Body of pancreas (tissue), 4 donors: ENCODE measurements around the gene PARP3. TPM values are rescaled to one million over a fixed set of nuclear protein-coding genes. Genes with fewer than 3 reads are reported as not detected.

Source experiments
- ATAC-seq: fragments of 150-250 bp; one replicate; pipeline ENCODE4 v1.9.1; 2016
- DNase-seq, 4 donors: peaks; one replicate each; pipeline ENCODE4 v3.0.0-alpha.2; 2019
- H3K27ac ChIP-seq, 4 donors: fragments of 200-600 bp; sonication (generic); 1 replicate in 3 of 4; 2 replicates in 1 of 4; pipeline versions ENCODE4 v1.5.1 to v1.6.1; 2016 to 2019; ENCODE audit warnings: mild to moderate bottlenecking in 1 of 4, mixed read lengths in 1 of 4, moderate library complexity in 1 of 4
- H3K27me3 ChIP-seq, 2 donors: fragments of 200-600 bp; sonication (generic); one replicate each; pipeline ENCODE4 v1.6.0; 2016; ENCODE audit warnings: mild to moderate bottlenecking in 1 of 2
- H3K36me3 ChIP-seq, 2 donors: fragments of 200-600 bp; sonication (generic); replicated peaks in 1 of 2; 2 replicates each; pipeline ENCODE4 v1.5.1; 2016; ENCODE audit warnings: low read depth in 2 of 2; ENCODE audit not compliant: insufficient read depth in 1 of 2
- H3K4me1 ChIP-seq: fragments of 200-600 bp; sonication (generic); one replicate; pipeline ENCODE4 v1.6.0; 2016
- H3K4me3 ChIP-seq, 2 donors: fragments of 200-600 bp; sonication (generic); 1 replicate in 1 of 2; 2 replicates in 1 of 2; pipeline ENCODE4 v1.5.1; 2016 to 2019
- H3K9me3 ChIP-seq, 3 donors: fragments of 200-600 bp; sonication (generic); 1 replicate in 2 of 3; 2 replicates in 1 of 3; pipeline ENCODE4 v1.5.1; 2016
- CTCF ChIP-seq, 7 experiments: fragments of 450-650 bp in 4 of 7; fragments of 200-600 bp in 3 of 7; sonication (generic) in 3 of 7; IDR thresholded peaks; one replicate each; pipeline ENCODE4 v1.5.1; 2016 to 2019; ENCODE audit warnings: antibody characterized with exemption in 7 of 7
- POLR2A ChIP-seq, 3 donors: fragments of 450-650 bp; IDR thresholded peaks; one replicate each; pipeline ENCODE4 v1.6.1; 2016; ENCODE audit warnings: antibody characterized with exemption in 3 of 3, mild to moderate bottlenecking in 2 of 3
- WGBS, 2 donors: methylation state at CpG; one replicate each; pipeline ENCODE4 v1.1.5; 2017; 5-methylcytosine and 5-hydroxymethylcytosine counted together
- intact Hi-C: fragments of 100-400 bp; cut with DNase I; formaldehyde crosslinking; loops from one replicate; pipeline ENCODE4 v1.15.1; 2023
- total RNA-seq, 2 donors: library from RNA; depleted of rRNA; stranded (reverse); fragments of >200 nt; gene quantifications; one replicate each; pipeline ENCODE4 v1.1.0, GENCODE V29; 2016

PARP3 gene
- total RNA-seq, result 10 to 100 TPM in 1 of 2 donors, 1 to 10 TPM in 1; 4.2 to 18.8 TPM

DNA sequence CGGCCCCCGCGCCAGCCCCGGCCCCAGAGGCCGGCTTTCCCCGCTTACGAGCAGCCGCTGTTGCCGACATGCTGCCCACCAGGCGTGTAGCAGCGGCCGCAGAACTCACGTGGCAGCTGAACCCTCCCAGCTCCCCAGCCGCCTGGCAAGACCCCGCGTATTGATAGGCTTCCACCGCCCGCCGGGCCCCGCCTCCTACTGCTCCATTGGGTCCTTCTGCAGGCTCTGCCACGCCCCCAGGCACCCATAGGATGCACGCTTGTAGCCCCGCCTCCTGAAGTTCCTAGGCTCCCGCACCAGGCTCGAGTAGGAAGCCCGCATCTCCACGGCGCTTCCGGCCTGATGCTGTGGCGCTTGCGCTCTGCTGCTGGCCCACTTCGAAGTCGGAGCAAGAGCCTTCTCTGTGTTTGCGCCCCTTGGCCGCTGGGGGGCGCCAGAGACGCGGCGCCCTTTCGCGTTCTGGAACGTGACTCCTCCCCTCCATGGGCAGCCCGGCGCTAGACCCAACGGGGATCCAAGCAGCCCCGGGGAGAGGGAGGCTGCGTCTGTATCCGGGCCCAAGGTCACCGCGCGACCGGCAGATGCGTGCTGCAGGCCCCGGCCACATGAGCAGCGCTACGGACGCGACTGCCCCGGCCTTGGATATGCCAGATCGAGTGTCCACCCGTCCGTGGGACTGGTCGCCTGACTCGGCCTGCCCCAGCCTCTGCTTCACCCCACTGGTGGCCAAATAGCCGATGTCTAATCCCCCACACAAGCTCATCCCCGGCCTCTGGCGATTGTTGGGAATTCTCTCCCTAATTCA, at the start of gene PARP3, which contains the start of gene RRP9:
TSS of gene PARP3 (plus strand) at position 566 of the 805 bp plus-strand sequence. CDS start 993 bp downstream, outside the sequence.
TSS of gene RRP9 (minus strand) at position 107 of the 805 bp plus-strand sequence. CDS start at position 70, 37 bp downstream.
- Histone ChIP-seq H3K9me3 (no peaks in the 10 kb centered on the region), H3K4me1 (peaks cover 30% of the 10 kb centered on the region), H3K27ac (peak within 1 kb of the TSS; percentile 71 to 86 (median 84)), H3K4me3 (peak within 1 kb of the TSS; percentile 30 to 53), H3K27me3 (no peaks in the 10 kb centered on the region), H3K36me3 (peaks cover 0 to 4% of the 10 kb centered on the region in 2 donors)
- intact Hi-C loops, result loop anchor here (10.0 kb wide), 1 partner anchor 53 kb away; the partner anchor contains the start of gene RPL29
- 1% methylated on average over 67 of the region's 67 CpGs; no CpG with 5 or more reads in 1 of the 2 donors for WGBS, 2 donors
- DNase-seq (peak; percentile 100), ATAC-seq (peak; percentile 98)
- TF ChIP-seq CTCF (IDR thresholded peaks at IDR 0.05) (peak; percentile 98 to 100 (median 100)), POLR2A (IDR thresholded peaks at IDR 0.05) (peak in 2 of 3 donors; percentile 66 to 70)

- intact Hi-C loops, result no loop called here
- TF ChIP-seq CTCF (IDR thresholded peaks at IDR 0.05) (no peak), POLR2A (IDR thresholded peaks at IDR 0.05) (no peak)
- H3K4me1 ChIP-seq, result no peaks in the 10 kb centered on the region
- no peaks in the 10 kb centered on the region for H3K9me3 ChIP-seq
- no peaks in the 10 kb centered on the region for H3K36me3 ChIP-seq
- DNase-seq, result no peak
- no peak overlapping the region for H3K27ac ChIP-seq
- ATAC-seq, result no peak
- H3K4me3 ChIP-seq, result no peak overlapping the region
- H3K27me3 ChIP-seq, result no peaks in the 10 kb centered on the region
- WGBS, 2 donors, result 64 to 66% methylated on average over 4 of the region's 4 CpGs
Measured at GRCh38 chr3:51894391-51894790, 47.8 kb upstream of the PARP3 start.

DNA sequence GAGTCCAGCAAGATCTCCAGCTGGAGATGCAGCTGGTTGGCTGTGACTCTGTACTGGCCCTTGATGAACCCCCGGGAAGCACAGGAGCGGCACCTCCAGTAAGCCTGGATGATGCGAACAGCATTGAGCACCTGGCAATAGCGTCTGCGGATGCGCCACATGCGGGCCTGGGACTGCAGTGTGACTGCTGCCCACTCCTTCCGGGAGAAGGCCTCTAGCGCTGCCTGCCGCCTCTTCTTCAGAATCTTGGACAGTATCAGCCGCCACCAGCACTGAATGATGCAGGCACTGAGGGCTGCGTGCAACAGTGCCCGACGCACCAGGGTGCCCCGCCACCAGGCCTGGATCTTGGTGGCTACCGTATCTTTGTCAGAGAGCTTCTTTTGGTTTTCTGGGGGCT, 47.2 kb upstream of the PARP3 start:
- Histone ChIP-seq H3K9me3 (no peaks in the 10 kb centered on the region), H3K4me1 (no peaks in the 10 kb centered on the region), H3K36me3 (no peaks in the 10 kb centered on the region), H3K27me3 (no peaks in the 10 kb centered on the region), H3K4me3 (no peak overlapping the region), H3K27ac (no peak overlapping the region)
- DNase-seq (no peak), ATAC-seq (no peak)
- 83 to 98% methylated on average over 9 to 16 of the region's 16 CpGs for WGBS, 2 donors
- TF ChIP-seq POLR2A (IDR thresholded peaks at IDR 0.05) (no peak), CTCF (IDR thresholded peaks at IDR 0.05) (no peak)
- intact Hi-C loops, result no loop called here

GRCh38 chr3:51896607-51897305, 45.4 kb upstream of the PARP3 start:
- WGBS, 2 donors, result 84 to 86% methylated on average over 10 of the region's 10 CpGs
- DNase-seq (no peak), ATAC-seq (no peak)
- Histone ChIP-seq H3K27ac (no peak overlapping the region), H3K36me3 (no peaks in the 10 kb centered on the region), H3K4me3 (no peak overlapping the region), H3K27me3 (no peaks in the 10 kb centered on the region), H3K9me3 (no peaks in the 10 kb centered on the region), H3K4me1 (no peaks in the 10 kb centered on the region)
- TF ChIP-seq POLR2A (IDR thresholded peaks at IDR 0.05), result no peak
- no peak for TF ChIP-seq CTCF (IDR thresholded peaks at IDR 0.05)
- intact Hi-C loops, result no loop called here
